ENCODE results near the gene MARS2.
"Not testable (repeated sequence)": the region's sequence is repeated elsewhere in the genome, so short reads cannot be mapped to it uniquely, and the experiment has no call there.

The MARS2 gene

GRCh38 chr2:197717863-197718262 is 12.7 kb downstream of the MARS2 start:
- Mint-ChIP-seq H3K4me1 (ENCODE audit: low read depth) (peaks cover 6% of the 10 kb centered on the region), H3K4me3 (no peak overlapping the region), H3K27ac (no peak overlapping the region), H3K9me3 (no peaks in the 10 kb centered on the region), H3K36me3 (ENCODE audit: low read depth) (peaks cover 4% of the 10 kb centered on the region), H3K27me3 (ENCODE audit: low read depth) (no peaks in the 10 kb centered on the region)

- Mint-ChIP-seq H3K4me1 (ENCODE audit: low read depth) (no peaks in the 10 kb centered on the region), H3K36me3 (ENCODE audit: low read depth) (no peaks in the 10 kb centered on the region), H3K27ac (no peak overlapping the region), H3K4me3 (no peak overlapping the region), H3K27me3 (ENCODE audit: low read depth) (no peaks in the 10 kb centered on the region), H3K9me3 (peaks cover 7% of the 10 kb centered on the region)
Measured at GRCh38 chr2:197727011-197727410, 21.8 kb downstream of the MARS2 start.

GRCh38 chr2:197728555-197729544 is 23.7 kb downstream of the MARS2 start:
- H3K9me3 Mint-ChIP-seq; H3K27me3 Mint-ChIP-seq (ENCODE audit: low read depth); H3K27ac Mint-ChIP-seq; H3K4me3 Mint-ChIP-seq; H3K4me1 Mint-ChIP-seq (ENCODE audit: low read depth); H3K36me3 Mint-ChIP-seq (ENCODE audit: low read depth): not testable (repeated sequence)

- Mint-ChIP-seq H3K27me3 (ENCODE audit: low read depth) (peaks cover 9% of the 10 kb centered on the region), H3K27ac (no peak overlapping the region), H3K36me3 (ENCODE audit: low read depth) (no peaks in the 10 kb centered on the region), H3K4me1 (ENCODE audit: low read depth) (no peaks in the 10 kb centered on the region), H3K9me3 (no peaks in the 10 kb centered on the region), H3K4me3 (no peak overlapping the region)
Measured at GRCh38 chr2:197740200-197740599, 35.0 kb downstream of the MARS2 start.

All from T-helper 1 cell treated with Interleukin-12 subunit alpha and Interleukin-12 subunit beta and Interleukin-4 antibody, amounts not matched to agents 30 μg/mL and 1 μg/mL, for 36 hours (primary cell).